K562 (cell line): Measurements from ENCODE around the gene WBP1L. TPM values are rescaled to one million over a fixed set of nuclear protein-coding genes. Genes with fewer than 3 reads are reported as not detected.

ENCODE experiments used
- CREB3L1 ChIP-seq: fragments of 450-650 bp; IDR thresholded peaks from 2 replicates; pipeline ENCODE4 v1.6.1; 2014; ENCODE audit warnings: low read depth, mild to moderate bottlenecking, moderate library complexity, borderline replicate concordance
- MCM3 ChIP-seq: fragments of 450-650 bp; IDR thresholded peaks from 2 replicates; pipeline ENCODE4 v1.6.1; 2016
- TCFL5 ChIP-seq: fragments of 250-450 bp; sonication (Bioruptor Pico); conservative IDR thresholded peaks from 2 replicates; pipeline ENCODE4 v1.6.1; 2021; ENCODE audit warnings: mild to moderate bottlenecking, moderate library complexity, matching md5 sums
- ZBTB5 ChIP-seq: fragments of 450-650 bp; IDR thresholded peaks from 2 replicates; pipeline ENCODE4 v1.6.1; 2017; ENCODE audit warnings: antibody characterized with exemption
- ZHX1 ChIP-seq: fragments of 150-350 bp; conservative IDR thresholded peaks from 2 replicates; pipeline ENCODE4 v1.6.1; 2014; ENCODE audit warnings: low read length
- polyA plus RNA-seq, 8 experiments: library from polyadenylated mRNA; depleted of rRNA in 4 of 8; stranded (reverse) in 5 of 8; unstranded in 3 of 8; fragments of >200 nt; fragmentation: Nextera tagmentation in 2 of 8; fragmentation: Illumina TruSeq in 1 of 8; extraction: Ambion mirVana in 2 of 8; extraction: Trizol in 1 of 8; gene quantifications; 2 replicates each; pipeline versions ENCODE4 v1.2.1 to v1.2.3, GENCODE V29; 2011 to 2014; ENCODE audit warnings: inconsistent platforms in 1 of 8, missing spikeins in 1 of 8
- total RNA-seq, 7 experiments: library from RNA; depleted of rRNA in 6 of 7; stranded (reverse); fragments of >200 nt in 6 of 7; fragmentation: Illumina TruSeq in 2 of 7; extraction: Trizol in 2 of 7; gene quantifications; 2 replicates each; pipeline versions ENCODE4 v1.2.1 to v1.2.3, GENCODE V29; 2011 to 2021; ENCODE audit warnings: low replicate concordance in 1 of 7

Gene WBP1L
- total and polyA plus RNA-seq, 9 of the 15 experiments (the other 6 are each of a cell fraction or from before 2014, with no cell fraction given): 3.2 to 14.4 (median 11.3) TPM

GRCh38 chr10:102770108-102770482 is 26.3 kb downstream of the WBP1L start (continued):
- no peak for TF ChIP-seq ZBTB5
- TF ChIP-seq CREB3L1: no peak
- no peak for TF ChIP-seq TCFL5 (CRISPR knock-in tag)
- TF ChIP-seq MCM3: no peak
- no peak for TF ChIP-seq ZHX1
